GM12878 (cell line): ENCODE measurements around the gene HUS1. TPM values are rescaled to one million over a fixed set of nuclear protein-coding genes. Genes with fewer than 3 reads are reported as not detected.

Experiments used
- ATAC-seq: fragments of 200-7000 bp; cut with Tn5 transposase; 3 replicates; pipeline ENCODE4 v1.9.1; 2020; ENCODE audit warnings: mild to moderate bottlenecking, moderate library complexity
- BruUV-seq: library from RNA; stranded (reverse); fragments of 400-500 nt; replicated peaks from 2 replicates; lab custom pipeline; 2021; lab: Mats Ljungman, UMichigan
- CTCF ChIA-PET: fragments of 300-600 bp; sonication (Branson Sonifier 250); formaldehyde crosslinking; extraction: SDS; loops from one replicate; lab custom pipeline; 2021; ENCODE audit warnings: inconsistent platforms; lab: Yijun Ruan, JAX
- POLR2A ChIA-PET: fragments of 350-600 bp; formaldehyde crosslinking; extraction: SDS; loops from one replicate; lab custom pipeline; 2021; ENCODE audit warnings: inconsistent platforms; lab: Charles Lee
- RAD21 ChIA-PET: fragments of 300-600 bp; sonication (Branson Sonifier 250); formaldehyde crosslinking; loops from one replicate; lab custom pipeline; 2023; ENCODE audit warnings: antibody characterized with exemption; ENCODE audit not compliant: unreplicated experiment; lab: Charles Lee
- SMC1A ChIA-PET: fragments of 300-600 bp; sonication (Branson Sonifier 250); formaldehyde crosslinking; loops from one replicate; lab custom pipeline; 2023; ENCODE audit not compliant: unreplicated experiment, uncharacterized antibody; lab: Charles Lee
- DNase-seq: peaks from one replicate; pipeline ENCODE4 v3.0.0-alpha.2; 2011; ENCODE audit warnings: low read depth, low spot score
- FAIRE-seq: peaks from 3 replicates; lab custom pipeline; 2011; peaks lifted over from hg19 to GRCh38; lab: Jason Lieb, UNC
- H2AFZ ChIP-seq: 2 replicates; pipeline ENCODE4 v1.6.0; 2011; ENCODE audit warnings: low read depth, low read length, control low read depth; ENCODE audit not compliant: control insufficient read depth
- H3K27ac ChIP-seq: 2 replicates; pipeline ENCODE4 v1.5.1; 2011; ENCODE audit warnings: control low read depth; ENCODE audit not compliant: control insufficient read depth, insufficient read depth
- H3K27me3 ChIP-seq, 2 experiments: replicated peaks in 1 of 2; 2 replicates each; pipeline versions ENCODE4 v1.6.0 to v1.6.1; 2011; ENCODE audit warnings: low read length in 1 of 2; ENCODE audit not compliant: control insufficient read depth in 2 of 2, insufficient read depth in 2 of 2
- H3K36me3 ChIP-seq, 2 experiments: 2 replicates each; pipeline ENCODE4 v1.5.1; 2011; ENCODE audit warnings: low read length in 1 of 2; ENCODE audit not compliant: control insufficient read depth in 2 of 2, insufficient read depth in 2 of 2
- H3K4me1 ChIP-seq: 2 replicates; pipeline ENCODE4 v1.6.1; 2011; ENCODE audit warnings: mild to moderate bottlenecking, low read length, moderate library complexity, mixed read lengths; ENCODE audit not compliant: control insufficient read depth, insufficient read depth
- H3K4me2 ChIP-seq: 2 replicates; pipeline ENCODE4 v1.6.0; 2011; ENCODE audit warnings: control low read depth; ENCODE audit not compliant: control insufficient read depth, insufficient read depth
- H3K4me3 ChIP-seq: fragments of 200-600 bp; sonication (generic); 2 replicates; pipeline ENCODE4 v1.5.1; 2016
- H3K79me2 ChIP-seq: 2 replicates; pipeline ENCODE4 v1.6.0; 2011; ENCODE audit warnings: low read length; ENCODE audit not compliant: control insufficient read depth, insufficient read depth
- H3K9ac ChIP-seq: 2 replicates; pipeline ENCODE4 v1.8.0; 2011; ENCODE audit warnings: low read length, control low read depth, mixed read lengths; ENCODE audit not compliant: control insufficient read depth, insufficient read depth
- H3K9me3 ChIP-seq: replicated peaks from 3 replicates; pipeline ENCODE4 v1.5.1; 2011; ENCODE audit warnings: mild to moderate bottlenecking, low read length; ENCODE audit not compliant: control insufficient read depth, insufficient read depth
- H4K20me1 ChIP-seq: 2 replicates; pipeline ENCODE4 v1.6.0; 2011; ENCODE audit not compliant: control insufficient read depth, insufficient read depth
- ATF3 ChIP-seq: IDR thresholded peaks from 2 replicates; pipeline ENCODE4 v1.6.1; 2011; ENCODE audit warnings: low read depth, mild to moderate bottlenecking, low read length, moderate library complexity, borderline replicate concordance; ENCODE audit errors: extremely low read depth
- KLF5 ChIP-seq: fragments of 450-650 bp; IDR thresholded peaks from 2 replicates; pipeline ENCODE4 v1.6.1; 2014; ENCODE audit warnings: mild to moderate bottlenecking; ENCODE audit not compliant: partially characterized antibody
- MEF2A ChIP-seq: IDR thresholded peaks from 2 replicates; pipeline ENCODE4 v1.6.1; 2011; ENCODE audit warnings: low read depth, mild to moderate bottlenecking, low read length, moderate library complexity; ENCODE audit not compliant: insufficient read depth
- MTA3 ChIP-seq: IDR thresholded peaks from 2 replicates; pipeline ENCODE4 v1.6.1; 2012; ENCODE audit warnings: low read length, inconsistent platforms, borderline replicate concordance
- POLR2AphosphoS5 ChIP-seq: IDR thresholded peaks from 2 replicates; pipeline ENCODE4 v1.6.1; 2011; ENCODE audit warnings: mild to moderate bottlenecking, low read length, inconsistent platforms
- RUNX3 ChIP-seq: IDR thresholded peaks from 2 replicates; pipeline ENCODE4 v1.6.1; 2012; ENCODE audit warnings: low read length, inconsistent platforms
- SIN3A ChIP-seq: IDR thresholded peaks from 2 replicates; pipeline ENCODE4 v1.6.1; 2012; ENCODE audit warnings: low read depth, low read length, improper control_type of control experiment
- ZNF687 ChIP-seq: fragments of 450-650 bp; IDR thresholded peaks from 2 replicates; pipeline ENCODE4 v1.6.1; 2017; ENCODE audit warnings: mild to moderate bottlenecking, moderate library complexity
- ZSCAN29 ChIP-seq: fragments of 450-650 bp; IDR thresholded peaks from 2 replicates; pipeline ENCODE4 v1.6.1; 2017; ENCODE audit warnings: mild to moderate bottlenecking, moderate library complexity
- WGBS: methylation state at CpG from one replicate; pipeline ENCODE4 v1.1.6; 2016; ENCODE audit warnings: low lambda C conversion rate; ENCODE audit not compliant: insufficient replicate concordance, insufficient coverage; ENCODE audit errors: missing lambda C conversion rate; 5-methylcytosine and 5-hydroxymethylcytosine counted together
- in situ Hi-C: fragments of 300-500 bp; cut with MboI; formaldehyde crosslinking; loops from 9 replicates; pipeline ENCODE4 v1.14.3; 2018; ENCODE audit warnings: mixed read lengths
- intact Hi-C: fragments of 100-400 bp; cut with micrococcal nuclease; formaldehyde crosslinking; loops from one replicate; pipeline ENCODE4 v1.14.2; 2022; ENCODE audit not compliant: unreplicated experiment
- polyA plus RNA-seq, 11 experiments: library from polyadenylated mRNA; depleted of rRNA in 4 of 11; unstranded in 6 of 11; stranded (reverse) in 5 of 11; fragments of >200 nt; fragmentation: Nextera tagmentation in 4 of 11; fragmentation: Illumina TruSeq in 1 of 11; extraction: Ambion mirVana in 4 of 11; extraction: Trizol in 1 of 11; gene quantifications; 1 replicate in 1 of 11; 2 replicates in 10 of 11; pipeline versions ENCODE4 v1.2.1 to v1.2.3, GENCODE V29; 2011 to 2016; ENCODE audit warnings: inconsistent platforms in 2 of 11, missing spikeins in 2 of 11, low read depth in 1 of 11
- total RNA-seq, 4 experiments: library from RNA; depleted of rRNA in 3 of 4; stranded (reverse); fragments of >200 nt in 3 of 4; fragmentation: Illumina TruSeq in 1 of 4; extraction: Trizol in 1 of 4; gene quantifications; 2 replicates each; pipeline versions ENCODE4 v1.2.1 to v1.2.3, GENCODE V29; 2013 to 2021

Gene HUS1
- total and polyA plus RNA-seq, 10 of the 15 experiments (the other 5 are each of a cell fraction or from before 2014, with no cell fraction given) = 10.4 to 35.5 (median 22.6) TPM

DNA sequence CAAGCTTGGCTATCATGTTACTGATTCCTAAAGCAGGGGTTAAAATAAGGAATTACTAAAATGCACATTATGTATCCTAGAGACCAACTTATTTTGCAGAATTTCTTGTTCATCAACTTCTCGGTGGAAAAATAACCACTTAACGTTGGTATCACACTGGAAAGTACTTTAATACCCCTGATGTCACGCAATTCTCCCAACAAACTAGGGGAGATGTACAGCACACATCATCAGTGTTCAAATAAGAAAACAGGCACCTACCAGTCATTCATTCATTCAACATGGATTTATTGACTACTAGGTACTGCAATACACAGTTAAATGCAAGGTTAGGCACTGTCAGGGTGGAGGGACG lies 648 bp downstream of the HUS1 start:
- TF ChIP-seq MEF2A = no peak
- TF ChIP-seq ATF3 = peak; percentile 34; the same call in 1 of the 2 replicates
- no peak for DNase-seq
- SMC1A ChIA-PET = interaction anchor here (0.9 to 1.7 kb wide), 5 partner anchors 9 to 106 kb away, joined by 3 to 6 read pairs (median 4); no protein-coding TSS in a partner anchor

GRCh38 chr7:47973739-47974138 lies 5.7 kb downstream of the HUS1 start:
- no peak for FAIRE-seq
- Histone ChIP-seq H4K20me1 (no peaks in the 10 kb centered on the region), H3K9me3 (no peaks in the 10 kb centered on the region), H3K27me3 (no peaks in the 10 kb centered on the region), H3K79me2 (peaks cover 8% of the 10 kb centered on the region), H3K27ac (no peak overlapping the region; the same call in 1 of the 2 replicates), H3K9ac (no peak overlapping the region), H3K4me1 (peaks cover 9% of the 10 kb centered on the region), H3K36me3 (peaks cover 0 to 11% of the 10 kb centered on the region in 2 experiments; a peak in 2 of 4 replicates), H2AFZ (no peak overlapping the region), H3K4me2 (no peak overlapping the region), H3K4me3 (no peak overlapping the region)
- BruUV-seq = no TSS peak
- SMC1A ChIA-PET = interaction anchor here (0.9 to 2.0 kb wide), 3 partner anchors 9 to 29 kb away, joined by 3 to 4 read pairs (median 4); no protein-coding TSS in a partner anchor
- DNase-seq = no peak
- in situ Hi-C loops (no loop called here), intact Hi-C loops (no loop called here)
- CTCF ChIA-PET = interaction anchor here (1.1 to 3.4 kb wide), 2 partner anchors 17 to 29 kb away, joined by 4 to 23 read pairs; no protein-coding TSS in a partner anchor
- POLR2A ChIA-PET = interaction anchor here (0.9 kb wide), 1 partner anchor 11 kb away, joined by 3 read pairs; no protein-coding TSS in a partner anchor
- RAD21 ChIA-PET = interaction anchor here (0.9 to 1.3 kb wide), 2 partner anchors 18 to 29 kb away, joined by 3 read pairs; no protein-coding TSS in a partner anchor
- 0% methylated on average over 1 of the region's 1 CpG for WGBS
- ATAC-seq = peak; percentile 69
- no peak for TF ChIP-seq ZNF687
- no peak for TF ChIP-seq ZSCAN29
- no peak for TF ChIP-seq KLF5
- no peak for TF ChIP-seq MTA3
- no peak for TF ChIP-seq POLR2AphosphoS5
- TF ChIP-seq SIN3A = no peak
- TF ChIP-seq RUNX3 = no peak

More for the DNA sequence above, 648 bp downstream of the HUS1 start:
- in situ Hi-C loops (no loop called here), intact Hi-C loops (loop anchor here (2.0 kb wide), 1 partner anchor 110 kb away; the partner anchor contains the start of gene UPP1)
- TSS peak; percentile 70 for BruUV-seq
- no peaks in the 10 kb centered on the region for H3K27me3 ChIP-seq
- peak overlapping the region; percentile 76 for H2AFZ ChIP-seq
- peaks cover 4% of the 10 kb centered on the region; the same call in 1 of the 2 replicates for H3K4me1 ChIP-seq
- 1% methylated on average over 4 of the region's 4 CpGs for WGBS
- POLR2A ChIA-PET = no interaction called here
- FAIRE-seq (no peak), ATAC-seq (no peak)
- H3K27ac ChIP-seq = peak overlapping the region; percentile 82
- H3K36me3 ChIP-seq = peaks cover 0 to 11% of the 10 kb centered on the region in 2 experiments; a peak in 2 of 4 replicates
- CTCF ChIA-PET = interaction anchor here (0.6 to 2.3 kb wide), 6 partner anchors 10 to 1149 kb away, joined by 3 to 11 read pairs (median 4); no protein-coding TSS in a partner anchor
- peak overlapping the region; percentile 88 for H3K9ac ChIP-seq
- H4K20me1 ChIP-seq = no peaks in the 10 kb centered on the region
- RAD21 ChIA-PET = interaction anchor here (0.9 to 1.3 kb wide), 2 partner anchors 10 to 106 kb away, joined by 3 to 5 read pairs; no protein-coding TSS in a partner anchor
- no peaks in the 10 kb centered on the region for H3K9me3 ChIP-seq
- peak overlapping the region; percentile 73 for H3K4me3 ChIP-seq
- H3K79me2 ChIP-seq = peaks cover 10% of the 10 kb centered on the region
- H3K4me2 ChIP-seq = peak overlapping the region; percentile 96
